HG02678 (cell line): ENCODE measurements around the gene SOX18.
"Not testable (repeated sequence)": the region's sequence is repeated elsewhere in the genome, so short reads cannot be mapped to it uniquely, and the experiment has no call there.

ENCODE experiments used
- ATAC-seq: cut with Tn5 transposase; IDR thresholded peaks from one replicate; pipeline ENCODE4 v1.9.1; 2021; ENCODE audit warnings: mild to moderate bottlenecking, moderate library complexity; ENCODE audit not compliant: unreplicated experiment

Gene SOX18

DNA sequence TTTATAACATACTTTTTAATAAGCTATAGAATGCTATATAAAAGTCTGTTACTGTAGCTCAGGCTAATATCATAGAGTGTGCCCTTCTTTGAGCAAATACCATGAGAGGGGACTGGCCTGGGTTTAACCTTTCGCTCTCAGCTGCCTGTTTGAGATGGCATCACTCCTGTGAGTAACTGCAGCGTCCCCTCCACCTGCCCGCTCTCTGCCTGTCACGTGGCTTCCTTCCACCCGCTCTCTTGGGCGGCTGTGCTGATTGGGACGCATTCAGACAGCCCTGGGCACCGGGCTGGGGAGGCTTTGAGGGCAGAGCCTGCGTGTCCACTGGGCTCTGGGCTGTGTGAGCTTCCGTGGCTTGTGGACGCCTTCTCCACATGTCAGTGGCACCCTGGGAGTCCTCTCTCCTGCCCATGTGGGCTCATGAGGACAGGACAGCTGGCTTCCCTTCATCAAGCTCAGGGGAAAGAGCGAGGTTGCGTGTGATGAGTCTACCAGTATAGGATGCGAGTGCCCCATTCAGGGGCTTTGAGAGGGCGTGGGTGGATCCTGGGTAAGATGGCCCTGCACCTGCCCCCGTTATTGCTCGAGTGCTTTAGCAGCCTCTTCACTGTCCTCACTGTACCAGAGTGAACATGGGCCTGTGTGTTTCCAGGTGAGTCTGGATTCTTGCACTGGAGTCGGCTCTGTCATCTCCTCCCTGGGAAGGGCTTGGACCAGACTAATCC is 24.2 kb downstream of the SOX18 start:
- ATAC-seq, result no peak

DNA sequence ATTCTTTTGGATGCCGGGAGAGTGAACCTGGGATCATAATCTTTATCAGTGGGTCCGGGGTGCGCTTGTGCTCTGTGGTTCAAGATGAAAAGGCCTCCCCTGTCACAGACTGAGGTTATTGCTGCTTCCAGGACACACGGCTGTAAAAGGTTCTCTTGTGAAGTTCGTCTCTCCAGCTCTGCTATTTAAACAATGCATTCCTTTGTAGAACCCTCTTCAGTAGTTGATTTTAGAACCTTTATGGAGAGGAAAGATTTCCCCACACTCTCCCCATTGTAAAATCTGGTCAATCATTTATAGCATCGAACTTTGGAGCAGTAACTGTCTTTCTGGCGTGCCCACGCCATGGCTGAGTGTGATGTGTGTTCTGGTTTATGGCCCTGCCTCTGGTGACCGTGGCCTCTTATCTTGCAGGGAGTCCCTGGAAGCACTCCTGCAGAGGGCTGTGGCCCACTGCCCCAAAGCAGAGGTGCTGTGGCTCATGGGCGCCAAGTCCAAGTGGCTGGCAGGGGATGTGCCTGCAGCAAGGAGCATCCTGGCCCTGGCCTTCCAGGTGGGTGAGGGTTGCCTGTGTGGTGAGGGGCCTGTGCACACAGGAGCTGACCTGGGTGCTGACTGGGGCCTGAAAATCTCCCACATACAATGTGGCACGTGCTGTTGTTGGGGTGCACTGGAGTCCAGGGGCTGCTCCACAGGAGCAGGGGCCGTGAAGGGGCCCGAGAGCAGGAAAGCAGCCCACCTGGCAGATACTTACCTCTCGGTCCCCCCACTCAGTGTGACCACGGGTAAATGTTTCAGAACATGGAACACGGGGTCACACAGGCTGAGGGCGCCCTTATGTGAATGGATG is 25.1 kb downstream of the SOX18 start:
- ATAC-seq, result no peak

DNA sequence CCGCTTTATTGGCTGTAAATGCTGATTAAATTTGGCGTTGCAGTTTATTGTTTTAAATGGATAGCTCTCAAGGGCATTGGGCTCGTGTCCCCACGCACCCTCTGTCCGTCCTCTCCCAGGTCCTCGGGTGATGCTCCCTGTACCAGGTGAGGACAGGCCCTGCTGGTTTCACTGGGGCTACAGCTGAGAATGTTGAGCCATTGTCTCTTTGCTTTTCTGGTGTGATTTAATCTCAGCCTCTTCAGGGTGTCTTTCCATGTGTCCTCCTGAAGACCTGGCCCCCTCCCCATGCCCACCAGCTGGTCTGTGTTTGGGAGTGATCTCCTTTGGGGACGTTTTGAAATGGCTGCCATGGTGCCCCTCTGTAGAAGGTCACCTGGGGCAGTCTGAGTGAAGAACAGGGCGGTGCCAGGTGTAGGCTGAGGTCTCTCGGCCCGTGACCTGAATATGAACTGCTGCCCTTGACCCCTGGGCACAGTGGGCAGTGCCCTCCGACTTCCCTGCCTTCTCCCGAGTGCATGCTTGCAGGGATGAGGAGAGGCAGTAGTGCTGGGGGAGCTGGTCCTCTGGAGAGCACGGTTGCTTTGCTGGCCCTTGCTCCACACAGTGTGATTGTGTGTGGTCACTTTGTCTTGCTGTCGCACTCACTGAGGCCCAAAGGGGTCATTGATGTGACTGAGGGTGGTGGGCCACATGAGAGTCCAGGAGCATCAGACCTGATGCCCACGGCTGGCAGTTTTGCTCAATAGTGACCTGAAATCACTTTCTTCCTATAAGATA is 25.9 kb downstream of the SOX18 start:
- ATAC-seq, result no peak

DNA sequence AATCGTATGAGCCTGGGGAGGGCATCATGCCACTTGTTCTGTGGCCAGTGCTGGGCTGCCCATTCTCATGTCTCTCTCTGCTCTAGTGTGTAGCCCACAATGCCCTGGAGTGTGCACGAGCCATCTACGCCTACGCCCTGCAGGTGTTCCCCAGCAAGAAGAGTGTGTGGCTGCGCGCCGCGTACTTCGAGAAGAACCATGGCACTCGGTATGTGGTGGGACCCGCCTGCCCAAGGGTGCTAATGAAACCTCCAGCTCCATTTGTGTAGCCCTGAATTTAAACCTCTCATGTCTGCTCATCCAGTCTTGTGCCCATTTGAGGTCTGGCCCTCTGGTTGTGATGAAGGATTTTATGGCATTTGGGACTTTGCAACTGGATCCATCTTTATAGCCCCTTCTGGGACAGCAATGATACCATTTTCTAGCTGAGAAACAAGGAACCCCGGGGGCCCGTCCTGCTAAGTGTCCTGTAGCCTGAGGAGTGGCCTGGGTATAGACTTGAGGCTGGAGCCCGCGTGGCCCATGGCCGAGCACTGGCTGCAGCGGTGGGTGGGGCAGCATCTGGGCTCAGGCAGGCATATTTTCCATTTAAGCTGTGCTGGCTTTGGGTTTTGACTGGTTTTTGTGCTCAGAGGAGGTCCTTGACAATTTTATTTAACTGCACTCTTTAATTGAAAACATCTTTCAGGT is 26.6 kb downstream of the SOX18 start:
- ATAC-seq, result no peak

DNA sequence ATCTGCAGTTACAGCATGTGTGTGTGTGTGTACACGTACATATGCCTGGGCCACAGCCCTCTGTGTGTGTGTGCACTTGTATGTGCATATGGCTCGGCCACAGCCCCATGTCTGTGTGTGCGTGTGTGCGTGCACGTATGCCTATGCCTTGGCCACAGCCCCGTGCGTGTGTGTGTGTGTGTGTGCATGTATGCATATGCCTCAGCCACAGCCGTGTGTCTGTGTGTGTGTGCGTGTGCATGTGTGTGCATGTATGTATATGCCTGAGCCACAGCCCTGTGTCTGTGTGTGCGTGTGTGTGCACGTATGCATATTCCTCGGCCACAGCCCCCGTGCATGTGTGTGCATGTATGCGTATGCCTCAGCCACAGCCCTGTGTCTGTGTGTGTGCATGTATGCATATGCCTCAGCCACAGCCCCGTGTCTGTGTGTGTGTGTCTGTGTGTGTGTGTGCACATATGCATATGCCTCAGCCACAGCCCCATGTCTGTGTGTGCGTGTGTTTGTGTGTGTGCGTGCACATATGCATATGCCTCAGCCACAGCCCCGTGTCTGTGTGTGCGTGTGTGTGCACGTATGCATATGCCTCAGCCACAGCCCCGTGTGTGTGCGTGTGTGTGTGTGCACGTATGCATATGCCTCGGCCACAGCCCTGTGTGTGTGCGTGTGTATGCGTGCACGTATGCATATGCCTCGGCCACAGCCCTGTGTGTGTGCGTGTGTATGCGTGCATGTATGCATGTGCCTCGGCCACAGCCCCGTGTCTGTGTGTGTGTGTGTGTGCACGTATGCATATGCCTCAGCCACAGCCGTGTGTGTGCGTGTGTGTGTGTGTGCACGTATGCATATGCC is 28.1 kb downstream of the SOX18 start:
- no peak for ATAC-seq

DNA sequence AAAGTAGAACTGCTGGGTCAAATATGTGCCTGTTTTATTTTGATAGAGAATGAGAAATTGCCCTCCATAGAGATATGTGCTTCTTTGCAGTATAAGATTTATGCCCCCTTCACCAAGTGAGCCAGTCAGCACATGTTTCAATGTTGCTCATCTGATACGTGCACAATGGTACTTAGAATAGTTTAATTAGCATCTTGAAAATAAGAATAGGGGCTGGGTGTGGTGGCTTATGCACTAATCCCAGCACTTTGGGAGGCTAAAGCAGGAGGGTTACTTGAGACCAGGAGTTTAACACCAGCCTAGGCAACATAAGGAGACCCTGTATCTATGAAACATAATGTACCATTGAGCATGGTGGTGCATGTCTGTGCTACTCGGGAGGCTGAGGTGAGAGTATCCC is 33.8 kb downstream of the SOX18 start:
- no peak for ATAC-seq

DNA sequence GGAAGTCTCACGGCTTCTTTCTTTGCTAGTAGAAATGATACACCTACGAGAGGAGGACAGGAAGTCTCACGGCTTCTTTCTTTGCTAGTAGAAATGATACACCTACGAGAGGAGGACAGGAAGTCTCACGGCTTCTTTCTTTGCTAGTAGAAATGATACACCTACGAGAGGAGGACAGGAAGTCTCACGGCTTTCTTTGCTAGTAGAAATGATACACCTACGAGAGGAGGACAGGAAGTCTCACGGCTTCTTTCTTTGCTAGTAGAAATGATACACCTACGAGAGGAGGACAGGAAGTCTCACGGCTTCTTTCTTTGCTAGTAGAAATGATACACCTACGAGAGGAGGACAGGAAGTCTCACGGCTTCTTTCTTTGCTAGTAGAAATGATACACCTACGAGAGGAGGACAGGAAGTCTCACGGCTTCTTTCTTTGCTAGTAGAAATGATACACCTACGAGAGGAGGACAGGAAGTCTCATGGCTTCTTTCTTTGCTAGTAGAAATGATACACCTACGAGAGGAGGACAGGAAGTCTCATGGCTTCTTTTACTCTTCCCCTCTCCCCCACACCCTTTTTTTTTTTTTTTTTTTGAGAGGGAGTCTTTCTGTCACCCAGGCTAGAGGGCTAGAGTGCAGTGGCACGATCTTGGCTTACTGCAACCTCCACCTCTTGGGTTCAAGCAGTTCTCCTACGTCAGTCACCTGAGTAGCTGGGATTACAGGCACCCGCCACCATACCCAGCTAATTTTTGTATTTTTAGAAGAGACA is 36.9 kb downstream of the SOX18 start:
- ATAC-seq, result not testable (repeated sequence)

DNA sequence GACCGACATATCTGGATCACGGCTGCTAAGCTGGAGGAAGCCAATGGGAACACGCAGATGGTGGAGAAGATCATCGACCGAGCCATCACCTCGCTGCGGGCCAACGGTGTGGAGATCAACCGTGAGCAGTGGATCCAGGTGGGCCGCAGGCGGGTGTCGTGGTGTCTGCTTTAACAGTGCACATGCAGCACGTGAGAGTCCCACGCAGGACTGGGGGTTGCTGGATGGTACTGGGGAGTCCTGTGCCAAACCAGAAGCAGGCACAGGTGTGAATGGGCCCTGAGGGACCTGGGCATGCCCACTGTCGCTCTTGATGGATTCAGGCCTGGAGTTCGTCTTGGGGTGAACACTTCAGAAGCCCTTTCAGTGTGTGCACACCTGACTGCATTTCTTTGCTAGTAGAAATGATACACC is 38.1 kb downstream of the SOX18 start:
- no peak for ATAC-seq

DNA sequence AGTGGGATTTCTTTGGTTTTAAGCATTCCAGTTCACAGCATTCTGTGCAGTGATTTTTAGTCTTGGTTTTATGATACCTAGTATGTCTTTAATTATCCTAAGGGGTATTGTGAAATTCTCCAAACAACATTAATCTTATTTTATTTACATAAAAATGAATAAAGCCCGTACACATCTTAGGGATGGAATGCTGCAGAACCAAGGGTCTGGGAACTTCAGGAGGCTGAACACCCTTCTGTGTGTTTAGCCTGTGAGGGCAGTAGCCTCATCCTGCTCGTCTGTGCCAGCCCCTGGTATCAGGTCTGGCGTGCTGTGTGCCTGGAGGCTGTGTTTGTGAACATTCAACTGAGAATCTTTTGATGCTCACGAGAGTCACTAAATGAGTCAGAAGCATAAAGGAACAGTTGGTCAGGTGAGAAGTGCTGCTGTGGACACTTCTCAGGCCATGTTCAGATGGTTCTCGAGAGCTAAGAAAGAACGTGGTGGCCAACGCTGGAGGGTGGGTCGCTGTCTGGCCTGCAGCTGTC is 38.7 kb downstream of the SOX18 start:
- ATAC-seq, result no peak

DNA sequence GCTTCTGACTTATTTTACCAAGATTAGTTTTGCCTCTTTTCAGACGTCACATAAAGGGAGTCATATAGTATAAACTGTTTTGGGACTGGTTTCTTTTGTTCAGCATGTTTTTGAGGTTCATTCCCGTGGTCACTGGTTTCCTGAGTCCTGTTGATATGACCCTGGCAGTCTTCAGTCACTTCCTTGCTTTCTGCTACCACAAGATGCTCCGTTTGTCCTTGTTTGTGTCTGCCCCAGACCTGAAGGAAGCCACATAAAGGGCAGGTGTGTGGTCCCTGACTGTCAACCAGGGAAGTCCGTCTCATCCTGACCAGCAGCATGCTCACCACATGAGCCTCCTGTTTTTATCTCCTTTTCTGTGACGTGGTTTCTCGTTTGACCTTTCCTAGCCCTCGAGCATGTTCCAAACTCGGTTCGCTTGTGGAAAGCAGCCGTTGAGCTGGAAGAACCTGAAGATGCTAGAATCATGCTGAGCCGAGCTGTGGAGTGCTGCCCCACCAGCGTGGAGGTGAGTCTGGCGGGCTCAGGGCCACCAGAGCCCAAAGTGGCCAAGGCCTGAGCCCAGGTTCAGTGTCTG is 39.5 kb downstream of the SOX18 start:
- ATAC-seq, result no peak

DNA sequence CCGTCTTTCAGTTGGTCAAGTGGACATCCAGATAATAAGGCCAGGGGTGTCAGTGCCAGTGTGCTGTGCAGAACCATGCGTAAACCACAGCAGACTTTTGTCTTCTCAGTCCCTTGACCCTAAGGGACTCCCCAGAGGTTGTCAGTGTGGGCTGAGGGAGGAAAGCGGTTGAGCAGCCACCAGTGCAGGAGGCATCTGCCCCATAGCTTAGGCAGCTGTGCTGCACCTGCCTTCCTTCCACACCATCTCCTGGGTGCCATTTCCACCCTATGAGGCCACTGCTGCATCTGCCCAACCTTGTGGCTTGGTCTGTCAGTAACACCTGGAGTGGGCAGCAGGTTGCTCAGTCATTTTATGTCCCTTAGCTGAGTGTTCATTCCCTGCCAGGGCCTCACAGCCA is 42.5 kb downstream of the SOX18 start:
- ATAC-seq, result no peak

DNA sequence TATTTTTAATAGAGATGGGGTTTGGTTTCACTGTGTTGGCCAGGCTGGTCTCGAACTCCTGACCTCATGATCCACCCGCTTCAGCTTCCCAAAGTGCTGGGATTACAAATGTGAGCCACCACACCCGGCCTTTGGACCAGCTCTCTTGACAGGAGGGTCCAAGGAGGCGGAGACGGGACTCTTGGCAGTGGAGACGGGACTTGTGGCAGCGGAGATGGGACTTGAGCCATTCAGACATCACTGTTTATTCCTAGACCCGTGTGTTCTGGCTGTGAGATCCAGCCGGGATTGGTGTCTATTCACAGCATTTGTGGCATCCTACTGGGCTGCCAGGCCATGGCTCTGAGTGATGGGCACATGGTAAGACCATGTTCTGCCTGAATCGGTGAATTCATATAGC is 42.9 kb downstream of the SOX18 start:
- no peak for ATAC-seq

DNA sequence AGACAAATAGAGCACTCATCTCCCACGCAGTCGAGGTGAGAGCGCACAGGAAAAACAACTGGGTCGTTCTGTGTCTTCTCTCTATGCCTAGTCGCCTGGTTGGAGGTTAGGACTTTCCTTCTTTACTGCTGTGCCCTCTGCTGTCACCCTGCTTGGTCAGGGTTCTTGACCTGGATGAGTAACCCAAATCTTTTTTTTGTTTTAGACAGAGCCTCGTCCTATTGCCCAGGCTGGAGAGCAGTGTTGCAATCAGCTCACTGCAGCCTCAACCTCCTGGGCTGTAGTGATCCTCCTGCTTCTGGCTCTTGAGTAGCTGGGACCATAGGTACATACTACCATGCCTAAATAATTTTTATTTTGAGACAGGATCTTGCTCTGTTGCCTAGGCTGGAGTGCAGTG is 44.0 kb downstream of the SOX18 start:
- no peak for ATAC-seq

DNA sequence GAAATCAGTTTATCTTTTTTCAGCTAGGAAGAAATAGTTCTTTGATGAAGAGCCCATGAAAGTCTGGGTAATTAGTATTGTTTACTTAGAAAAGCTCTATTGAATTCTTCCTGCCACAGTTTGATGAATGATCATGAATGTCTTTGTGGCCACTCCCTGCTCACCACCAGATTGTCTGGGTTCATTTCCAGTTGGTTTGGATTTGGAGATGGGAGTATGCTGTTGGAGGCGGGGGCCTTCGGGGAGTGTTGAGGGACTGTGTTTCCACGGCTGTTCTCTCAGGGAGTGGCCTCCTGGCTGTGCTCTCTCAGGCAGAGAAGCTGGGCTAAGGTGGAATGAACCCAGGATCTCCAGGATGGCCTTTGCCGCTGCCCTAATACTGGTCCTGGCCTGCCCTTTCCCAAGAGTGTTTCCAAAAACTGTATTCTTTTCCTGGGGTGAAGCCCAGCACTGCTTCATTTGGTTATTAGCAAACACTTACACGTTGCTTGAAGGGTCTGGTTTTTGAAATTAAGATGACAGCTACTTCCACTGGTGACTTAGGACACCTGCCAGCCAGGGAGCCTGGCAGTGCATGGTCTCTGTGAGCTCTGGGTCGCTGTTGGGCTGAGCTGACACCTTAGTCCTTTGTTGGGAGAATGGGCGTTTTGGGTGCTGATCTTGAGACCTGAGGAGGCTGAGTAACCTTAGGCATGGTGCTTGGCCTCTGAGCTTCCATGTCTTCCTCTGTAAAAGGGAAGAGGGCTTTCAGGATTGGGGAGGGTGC is 45.3 kb downstream of the SOX18 start:
- ATAC-seq, result no peak

DNA sequence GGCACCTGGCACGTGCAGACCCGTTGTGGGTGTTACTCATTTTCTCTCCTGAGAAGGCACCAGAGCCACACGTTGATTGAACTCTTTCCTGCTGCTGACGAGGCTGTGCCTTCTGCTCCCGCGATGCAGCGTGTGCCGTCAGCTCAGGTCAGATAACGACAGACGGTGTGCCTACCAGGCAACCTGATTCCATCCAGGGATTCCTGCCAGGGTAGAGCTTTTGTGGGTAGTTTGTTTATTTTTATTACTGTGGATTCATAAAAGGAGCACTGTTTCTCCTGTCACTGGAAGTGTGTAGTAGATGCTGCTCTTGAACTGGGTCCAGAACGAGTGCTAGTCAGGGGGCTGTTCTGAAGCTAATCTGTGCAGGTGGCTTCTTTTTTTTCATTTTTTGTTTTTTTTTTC is 47.8 kb downstream of the SOX18 start:
- no peak for ATAC-seq

DNA sequence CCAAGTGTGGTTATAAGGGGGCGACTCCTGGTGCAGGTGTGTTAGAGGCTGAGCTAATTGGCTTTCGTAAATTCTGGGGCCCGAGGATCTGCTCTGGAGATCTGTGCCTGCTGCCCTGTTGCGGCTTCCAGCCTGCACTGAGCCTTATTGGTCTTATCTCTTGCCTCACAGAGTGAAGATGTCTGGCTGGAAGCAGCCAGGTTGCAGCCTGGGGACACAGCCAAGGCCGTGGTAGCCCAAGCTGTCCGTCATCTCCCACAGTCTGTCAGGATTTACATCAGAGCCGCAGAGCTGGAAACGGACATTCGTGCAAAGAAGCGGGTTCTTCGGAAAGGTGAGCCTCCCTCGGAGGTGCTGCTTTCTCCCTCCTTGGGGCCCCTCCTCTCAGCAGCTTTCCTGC is 48.5 kb downstream of the SOX18 start:
- no peak for ATAC-seq
